ENCODE data around the gene LNPK. TPM values are rescaled to one million over a fixed set of nuclear protein-coding genes. Genes with fewer than 3 reads are reported as not detected.
A peak's percentile ranks its signal among the peaks of the same experiment; 100 is the strongest.

LNPK gene
- total RNA-seq, 1 experiment from 2014 or later = 10.3 TPM

- peak; percentile 89; the same call in 1 of the 2 replicates for TF ChIP-seq ARID4B (CRISPR knock-in tag; IDR thresholded peaks at IDR 0.05; ENCODE audit: borderline replicate concordance)
- TF ChIP-seq ZNF532 (CRISPR knock-in tag; IDR thresholded peaks at IDR 0.05; ENCODE audit: borderline replicate concordance) = no peak
- no peak for TF ChIP-seq CTCF (IDR thresholded peaks at IDR 0.05)
- no peak; the same call in 1 of the 2 replicates for TF ChIP-seq NFYB (CRISPR knock-in tag; conservative IDR thresholded peaks at IDR 0.05; ENCODE audit: low read depth)
- no peak for TF ChIP-seq ESRRA (CRISPR knock-in tag; IDR thresholded peaks at IDR 0.05; ENCODE audit: borderline replicate concordance)
- TF ChIP-seq NFE2L1 (CRISPR knock-in tag; IDR thresholded peaks at IDR 0.05) = no peak
- TF ChIP-seq RORB (CRISPR knock-in tag; IDR thresholded peaks at IDR 0.05) = no peak
- peak; percentile 98 for TF ChIP-seq USF1 (CRISPR knock-in tag; IDR thresholded peaks at IDR 0.05)
- no peak for TF ChIP-seq FOXJ3 (CRISPR knock-in tag; IDR thresholded peaks at IDR 0.05; ENCODE audit: borderline replicate concordance)
- TF ChIP-seq OVOL2 (CRISPR knock-in tag; IDR thresholded peaks at IDR 0.05; ENCODE audit: borderline replicate concordance) = no peak
- TF ChIP-seq ZBTB43 (CRISPR knock-in tag; IDR thresholded peaks at IDR 0.05) = no peak
- no peak for TF ChIP-seq ELF4 (CRISPR knock-in tag; IDR thresholded peaks at IDR 0.05; ENCODE audit: low read depth)
- TF ChIP-seq CDX4 (CRISPR knock-in tag; IDR thresholded peaks at IDR 0.05; ENCODE audit: borderline replicate concordance) = no peak
- TF ChIP-seq ATF1 (CRISPR knock-in tag; IDR thresholded peaks at IDR 0.05) = no peak
- no peak for TF ChIP-seq MYBL2 (CRISPR knock-in tag; IDR thresholded peaks at IDR 0.05)
- TF ChIP-seq ZNF396 (CRISPR knock-in tag; IDR thresholded peaks at IDR 0.05; ENCODE audit: borderline replicate concordance) = no peak
- no peak for TF ChIP-seq PREB (CRISPR knock-in tag; IDR thresholded peaks at IDR 0.05; ENCODE audit: borderline replicate concordance)
- no peak for TF ChIP-seq ZNF263 (CRISPR knock-in tag; IDR thresholded peaks at IDR 0.05; ENCODE audit: low read depth)
- TF ChIP-seq ERG (CRISPR knock-in tag; IDR thresholded peaks at IDR 0.05) = no peak
- peak; percentile 85 for TF ChIP-seq MAX (CRISPR knock-in tag; IDR thresholded peaks at IDR 0.05)
- no peak for TF ChIP-seq JUN (CRISPR knock-in tag; IDR thresholded peaks at IDR 0.05)
Measured at GRCh38 chr2:176001916-176002687, at the start of gene LNPK (continued).

Data from WTC11 (cell line).